H1 (cell line): ENCODE results near the gene SGSH. TPM values are rescaled to one million over a fixed set of nuclear protein-coding genes. Genes with fewer than 3 reads are reported as not detected.

ENCODE experiments used
- CTCF ChIA-PET: fragments of 300-600 bp; sonication (Branson Sonifier 250); formaldehyde crosslinking; loops from one replicate; lab custom pipeline; 2021; ENCODE audit not compliant: partially characterized antibody; lab: Charles Lee
- POLR2A ChIA-PET: fragments of 300-600 bp; sonication (Branson Sonifier 250); formaldehyde crosslinking; loops from one replicate; lab custom pipeline; 2021; ENCODE audit warnings: inconsistent platforms; ENCODE audit not compliant: partially characterized antibody; lab: Charles Lee
- DNase-seq, 2 experiments: peaks; one replicate each; pipeline versions ENCODE4 v3.0.0 to v3.0.0-alpha.2; 2010 to 2022; ENCODE audit warnings: low spot score in 2 of 2, low read depth in 1 of 2, mixed read lengths in 1 of 2
- FAIRE-seq: peaks from 2 replicates; lab custom pipeline; 2011; peaks lifted over from hg19 to GRCh38; lab: Jason Lieb, UNC
- H2AFZ ChIP-seq: 2 replicates; pipeline ENCODE4 v1.8.1; 2012; ENCODE audit warnings: low read length, inconsistent platforms
- H2AK5ac ChIP-seq: 2 replicates; pipeline ENCODE4 v1.6.1; 2013; ENCODE audit warnings: low read depth, low read length
- H2BK120ac ChIP-seq: replicated peaks from 2 replicates; pipeline ENCODE3; 2013; ENCODE audit warnings: low read depth, low read length, inconsistent platforms
- H2BK12ac ChIP-seq: 2 replicates; pipeline ENCODE4 v1.6.1; 2013; ENCODE audit warnings: low read depth, low read length
- H2BK15ac ChIP-seq: 2 replicates; pipeline ENCODE4 v1.6.1; 2013; ENCODE audit warnings: low read length
- H2BK20ac ChIP-seq: 2 replicates; pipeline ENCODE4 v1.6.1; 2013; ENCODE audit warnings: low read length
- H2BK5ac ChIP-seq: 2 replicates; pipeline ENCODE4 v1.6.1; 2013; ENCODE audit warnings: low read depth, low read length
- H3K14ac ChIP-seq: 2 replicates; pipeline ENCODE4 v1.6.1; 2013; ENCODE audit warnings: inconsistent platforms; ENCODE audit not compliant: insufficient read length
- H3K18ac ChIP-seq: 2 replicates; pipeline ENCODE4 v1.6.1; 2013; ENCODE audit warnings: low read length; ENCODE audit errors: extremely low read depth
- H3K23ac ChIP-seq: 2 replicates; pipeline ENCODE4 v1.6.1; 2013; ENCODE audit warnings: inconsistent platforms; ENCODE audit not compliant: insufficient read length
- H3K23me2 ChIP-seq: 2 replicates; pipeline ENCODE4 v1.6.1; 2013; ENCODE audit warnings: low read depth, low read length
- H3K27ac ChIP-seq: 2 replicates; pipeline ENCODE4 v1.6.1; 2011; ENCODE audit warnings: low read depth, low read length, inconsistent platforms
- H3K27me3 ChIP-seq, 4 experiments: replicated peaks in 1 of 4; 1 replicate in 1 of 4; 2 replicates in 3 of 4; pipeline versions ENCODE4 v1.6.1 to v1.8.1; 2011 to 2013; ENCODE audit warnings: low read length in 3 of 4, mild to moderate bottlenecking in 3 of 4, inconsistent platforms in 2 of 4, mixed read lengths in 2 of 4, moderate library complexity in 1 of 4; ENCODE audit not compliant: control insufficient read depth in 3 of 4, insufficient read depth in 3 of 4; ENCODE audit errors: extremely low read depth in 1 of 4
- H3K36me3 ChIP-seq, 4 experiments: 2 replicates each; pipeline versions ENCODE4 v1.6.1 to v1.8.1; 2011 to 2013; ENCODE audit warnings: mild to moderate bottlenecking in 4 of 4, low read length in 3 of 4, moderate library complexity in 2 of 4, control low read depth in 1 of 4, inconsistent platforms in 1 of 4; ENCODE audit not compliant: insufficient read depth in 4 of 4, control insufficient read depth in 2 of 4
- H3K4ac ChIP-seq: replicated peaks from 2 replicates; pipeline ENCODE3; 2013; ENCODE audit warnings: low read length, low read depth, mixed read lengths, inconsistent platforms; ENCODE audit not compliant: insufficient read length
- H3K4me1 ChIP-seq, 4 experiments: replicated peaks in 1 of 4; 1 replicate in 1 of 4; 2 replicates in 3 of 4; pipeline versions ENCODE4 v1.6.1 to v1.8.1; 2011 to 2013; ENCODE audit warnings: low read length in 3 of 4, inconsistent platforms in 2 of 4, mixed read lengths in 1 of 4; ENCODE audit not compliant: insufficient read depth in 4 of 4, control insufficient read depth in 3 of 4
- H3K4me2 ChIP-seq, 2 experiments: 2 replicates each; pipeline versions ENCODE4 v1.6.1 to v1.8.1; 2011 to 2013; ENCODE audit warnings: low read depth in 2 of 2, low read length in 2 of 2, control low read depth in 1 of 2, inconsistent platforms in 1 of 2, mild to moderate bottlenecking in 1 of 2; ENCODE audit not compliant: insufficient read depth in 1 of 2
- H3K4me3 ChIP-seq, 4 experiments: fragments of 200-600, 300-600 bp in 1 of 4; sonication (generic), shearing (Covaris generic), sonication (Bioruptor Twin) in 1 of 4; 2 replicates each; pipeline versions ENCODE4 v1.5.1 to v1.8.1; 2011 to 2016; ENCODE audit warnings: low read length in 4 of 4, low read depth in 3 of 4, control low read depth in 2 of 4, inconsistent platforms in 2 of 4, mild to moderate bottlenecking in 2 of 4, mixed read lengths in 1 of 4, moderate library complexity in 1 of 4; ENCODE audit not compliant: insufficient read depth in 2 of 4; ENCODE audit errors: extremely low read depth in 1 of 4
- H3K56ac ChIP-seq: replicated peaks from 2 replicates; pipeline ENCODE3; 2013; ENCODE audit warnings: low read depth, mild to moderate bottlenecking, mixed read lengths, low read length, inconsistent platforms; ENCODE audit not compliant: insufficient read length
- H3K79me1 ChIP-seq: 2 replicates; pipeline ENCODE4 v1.6.1; 2013; ENCODE audit warnings: low read depth, low read length, control low read depth
- H3K79me2 ChIP-seq, 2 experiments: 2 replicates each; pipeline versions ENCODE4 v1.6.1 to v1.8.1; 2012 to 2013; ENCODE audit warnings: low read length in 2 of 2, mild to moderate bottlenecking in 2 of 2, inconsistent platforms in 1 of 2; ENCODE audit not compliant: insufficient read depth in 2 of 2, control insufficient read depth in 1 of 2
- H3K9ac ChIP-seq, 4 experiments: replicated peaks in 1 of 4; 1 replicate in 1 of 4; 2 replicates in 3 of 4; pipeline versions ENCODE4 v1.6.1 to v1.8.1; 2011 to 2013; ENCODE audit warnings: low read depth in 3 of 4, low read length in 3 of 4, control low read depth in 2 of 4, mild to moderate bottlenecking in 2 of 4, moderate library complexity in 2 of 4, inconsistent platforms in 1 of 4; ENCODE audit errors: extremely low read depth in 1 of 4
- H3K9me3 ChIP-seq, 2 experiments: 2 replicates each; pipeline versions ENCODE4 v1.6.1 to v1.8.1; 2012 to 2013; ENCODE audit warnings: mild to moderate bottlenecking in 2 of 2, moderate library complexity in 2 of 2, control low read depth in 1 of 2, inconsistent platforms in 1 of 2, low read depth in 1 of 2, low read length in 1 of 2, mixed read lengths in 1 of 2; ENCODE audit not compliant: insufficient read depth in 2 of 2
- H4K20me1 ChIP-seq, 2 experiments: replicated peaks in 1 of 2; 2 replicates each; pipeline versions ENCODE3 to v1.8.1; 2011 to 2013; ENCODE audit warnings: inconsistent platforms in 2 of 2, low read length in 2 of 2, mild to moderate bottlenecking in 1 of 2; ENCODE audit not compliant: insufficient read depth in 2 of 2, control insufficient read depth in 1 of 2
- H4K5ac ChIP-seq: 2 replicates; pipeline ENCODE4 v1.6.1; 2013; ENCODE audit warnings: low read length, low read depth, mixed read lengths, inconsistent platforms; ENCODE audit not compliant: insufficient read length
- H4K8ac ChIP-seq: 2 replicates; pipeline ENCODE4 v1.8.0; 2013; ENCODE audit warnings: mild to moderate bottlenecking, moderate library complexity, low read length, inconsistent platforms; ENCODE audit not compliant: insufficient read depth; ENCODE audit errors: extremely low read depth
- H4K91ac ChIP-seq: replicated peaks from 2 replicates; pipeline ENCODE3; 2013; ENCODE audit warnings: low read length, mixed read lengths, inconsistent platforms; ENCODE audit not compliant: insufficient read length
- BACH1 ChIP-seq: IDR thresholded peaks from 2 replicates; pipeline ENCODE4 v1.6.1; 2012; ENCODE audit warnings: low read length, improper control_type of control experiment
- CEBPB ChIP-seq: IDR thresholded peaks from 2 replicates; pipeline ENCODE4 v1.6.1; 2012; ENCODE audit warnings: low read depth, low read length
- FOSL1 ChIP-seq: IDR thresholded peaks from 2 replicates; pipeline ENCODE4 v1.6.1; 2011; ENCODE audit warnings: mild to moderate bottlenecking, low read depth, low read length, moderate library complexity; ENCODE audit not compliant: insufficient read depth
- HDAC6 ChIP-seq: IDR thresholded peaks from one replicate; pipeline ENCODE4 v1.7.1; 2012; ENCODE audit warnings: low read depth, mild to moderate bottlenecking, inconsistent platforms, low read length, moderate library complexity
- POLR2A ChIP-seq, 2 experiments: IDR thresholded peaks; 1 replicate in 1 of 2; 2 replicates in 1 of 2; pipeline ENCODE4 v1.6.1; 2011; ENCODE audit warnings: low read depth in 2 of 2, low read length in 2 of 2, mild to moderate bottlenecking in 2 of 2; ENCODE audit errors: control extremely low read depth in 1 of 2
- POLR2AphosphoS5 ChIP-seq: IDR thresholded peaks from 2 replicates; pipeline ENCODE4 v1.6.1; 2011; ENCODE audit warnings: low read depth, low read length
- POU5F1 ChIP-seq: IDR thresholded peaks from 2 replicates; pipeline ENCODE4 v1.6.1; 2011; ENCODE audit warnings: low read depth, mild to moderate bottlenecking, low read length, moderate library complexity
- SIRT6 ChIP-seq: IDR thresholded peaks from one replicate; pipeline ENCODE4 v1.7.1; 2012; ENCODE audit warnings: low read length, inconsistent platforms
- TAF7 ChIP-seq: optimal IDR thresholded peaks from 2 replicates; pipeline ENCODE3; 2011; ENCODE audit warnings: low read depth, mild to moderate bottlenecking, inconsistent platforms, low read length, moderate library complexity, borderline replicate concordance
- ZNF274 ChIP-seq: IDR thresholded peaks from 2 replicates; pipeline ENCODE4 v1.7.0; 2012; ENCODE audit warnings: low read length, borderline replicate concordance; ENCODE audit errors: extremely low read depth
- whole genome bisulfite sequencing, 2 experiments: shearing (Covaris generic) in 1 of 2; methylation state at CpG; one replicate each; pipeline versions ENCODE4 v1.1.6 to v1.1.7; 2013 to 2015; ENCODE audit warnings: low lambda C conversion rate in 2 of 2, mixed read lengths in 2 of 2, inconsistent platforms in 1 of 2, low coverage in 1 of 2, missing lambda C conversion rate in 1 of 2; ENCODE audit not compliant: insufficient replicate concordance in 2 of 2, insufficient coverage in 1 of 2, insufficient read length in 1 of 2; ENCODE audit errors: extremely low coverage in 1 of 2, missing lambda C conversion rate in 1 of 2; 5-methylcytosine and 5-hydroxymethylcytosine counted together
- polyA plus RNA-seq, 7 experiments: library from polyadenylated mRNA; depleted of rRNA in 3 of 7; stranded (reverse) in 5 of 7; unstranded in 2 of 7; fragments of >200 nt in 5 of 7; fragments of 200-250 nt in 2 of 7; gene quantifications; 1 replicate in 5 of 7; 2 replicates in 1 of 7; 4 replicates in 1 of 7; pipeline versions ENCODE4 v1.2.1 to v1.2.3, GENCODE V29; 2011 to 2013; ENCODE audit warnings: missing spikeins in 2 of 7, mixed read lengths in 2 of 7
- total RNA-seq: library from RNA; stranded (reverse); fragmentation: NEBNext Ultra II Directional; extraction: Animal tissue kit (Norgen Biotek cat#: 25700); gene quantifications from 2 replicates; pipeline ENCODE4 v1.2.1, GENCODE V29; 2021
- TF ChIP-seq, protein P1 (sequence below): IDR thresholded peaks from 2 replicates; pipeline ENCODE4 v1.6.1; 2011; ENCODE audit warnings: low read length, improper control_type of control experiment

SGSH gene
- total and polyA plus RNA-seq, 2 of the 8 experiments (the other 6 are each of a cell fraction or from before 2014, with no cell fraction given), result 18.0 to 19.6 TPM

DNA sequence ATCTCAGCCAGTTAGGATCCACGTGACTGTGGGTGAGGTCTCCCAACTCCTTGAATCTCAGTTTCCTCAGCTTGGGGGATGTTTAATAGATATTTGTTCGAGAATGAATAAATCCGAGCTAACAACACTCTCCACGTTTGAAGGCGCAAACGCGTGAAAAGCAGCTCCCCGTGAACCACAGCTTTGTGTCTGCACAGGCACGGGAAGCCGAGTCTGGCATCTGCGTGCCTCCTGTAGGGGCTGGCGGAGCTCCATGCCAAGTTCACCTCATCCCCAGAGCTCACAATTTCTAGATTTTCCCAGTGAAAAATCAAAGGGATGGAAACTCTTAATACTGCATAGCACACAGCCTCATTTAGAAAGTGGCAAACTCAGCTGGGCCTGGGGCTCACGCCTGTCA is 14.3 kb downstream of the SGSH start:
- POLR2A ChIA-PET, result interaction anchor here (0.7 to 1.9 kb wide), 5 partner anchors 9 to 60 kb away, joined by 3 to 5 read pairs (median 3); no protein-coding TSS in a partner anchor
- Histone ChIP-seq H2BK15ac (no peak overlapping the region), H2BK120ac (no peak overlapping the region), H4K5ac (no peak overlapping the region), H3K9ac (no peak overlapping the region), H3K56ac (no peak overlapping the region), H2BK5ac (no peak overlapping the region), H3K4me3 (no peak overlapping the region), H4K91ac (no peak overlapping the region), H2AFZ (no peak overlapping the region), H3K4me2 (no peak overlapping the region), H3K4me1 (no peaks in the 10 kb centered on the region; a peak in 1 of 7 replicates), H2BK20ac (no peak overlapping the region), H3K9me3 (peaks cover 0 to under 1% of the 10 kb centered on the region in 2 experiments; a peak in 1 of 4 replicates), H3K18ac (no peak overlapping the region), H3K36me3 (peaks cover 2 to 7% (median 3%) of the 10 kb centered on the region in 4 experiments; a peak in 3 of 8 replicates), H3K27ac (no peak overlapping the region; the same call in 1 of the 2 replicates), H3K27me3 (no peaks in the 10 kb centered on the region), H3K79me2 (no peaks in the 10 kb centered on the region), H2BK12ac (peak overlapping the region; percentile 33; the same call in 1 of the 2 replicates), H3K4ac (no peak overlapping the region), H4K8ac (peak overlapping the region; percentile 38; the same call in 1 of the 2 replicates), H4K20me1 (peaks cover 2 to 3% of the 10 kb centered on the region in 2 experiments), H3K23ac (no peak overlapping the region), H3K79me1 (no peaks in the 10 kb centered on the region), H3K14ac (no peak overlapping the region), H3K23me2 (no peaks in the 10 kb centered on the region), H2AK5ac (no peak overlapping the region)
- TF ChIP-seq HDAC6 (no peak), POLR2A (IDR thresholded peaks at IDR 0.05; ENCODE audit: control extremely low read depth in 1 of 2, low read depth in 2 of 2, low read length in 2 of 2) (no peak), POU5F1 (no peak), ZNF274 (no peak), CEBPB (no peak), BACH1 (no peak), FOSL1 (no peak), POLR2AphosphoS5 (no peak), SIRT6 (no peak), TAF7 (no peak)
- TF ChIP-seq, protein P1, sequence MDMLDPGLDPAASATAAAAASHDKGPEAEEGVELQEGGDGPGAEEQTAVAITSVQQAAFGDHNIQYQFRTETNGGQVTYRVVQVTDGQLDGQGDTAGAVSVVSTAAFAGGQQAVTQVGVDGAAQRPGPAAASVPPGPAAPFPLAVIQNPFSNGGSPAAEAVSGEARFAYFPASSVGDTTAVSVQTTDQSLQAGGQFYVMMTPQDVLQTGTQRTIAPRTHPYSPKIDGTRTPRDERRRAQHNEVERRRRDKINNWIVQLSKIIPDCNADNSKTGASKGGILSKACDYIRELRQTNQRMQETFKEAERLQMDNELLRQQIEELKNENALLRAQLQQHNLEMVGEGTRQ, result no peak
- DNase-seq, result no peak
- 91% methylated on average over 13 of the region's 13 CpGs; no CpG with 5 or more reads in 1 of the 2 experiments for WGBS, 2 experiments
- CTCF ChIA-PET, result interaction anchor here (0.8 to 9.0 kb wide), 7 partner anchors 12 to 156 kb away, joined by 3 to 90 read pairs (median 3); no protein-coding TSS in a partner anchor
- no peak for FAIRE-seq
